DLD1 (cell line): ENCODE measurements around the gene C19orf67.

Experiments
- in situ Hi-C: cut with HindIII; loops from 2 replicates; pipeline ENCODE4 v1.10.0; 2017; ENCODE audit warnings: low sequenced_read_pairs

Gene C19orf67

DNA sequence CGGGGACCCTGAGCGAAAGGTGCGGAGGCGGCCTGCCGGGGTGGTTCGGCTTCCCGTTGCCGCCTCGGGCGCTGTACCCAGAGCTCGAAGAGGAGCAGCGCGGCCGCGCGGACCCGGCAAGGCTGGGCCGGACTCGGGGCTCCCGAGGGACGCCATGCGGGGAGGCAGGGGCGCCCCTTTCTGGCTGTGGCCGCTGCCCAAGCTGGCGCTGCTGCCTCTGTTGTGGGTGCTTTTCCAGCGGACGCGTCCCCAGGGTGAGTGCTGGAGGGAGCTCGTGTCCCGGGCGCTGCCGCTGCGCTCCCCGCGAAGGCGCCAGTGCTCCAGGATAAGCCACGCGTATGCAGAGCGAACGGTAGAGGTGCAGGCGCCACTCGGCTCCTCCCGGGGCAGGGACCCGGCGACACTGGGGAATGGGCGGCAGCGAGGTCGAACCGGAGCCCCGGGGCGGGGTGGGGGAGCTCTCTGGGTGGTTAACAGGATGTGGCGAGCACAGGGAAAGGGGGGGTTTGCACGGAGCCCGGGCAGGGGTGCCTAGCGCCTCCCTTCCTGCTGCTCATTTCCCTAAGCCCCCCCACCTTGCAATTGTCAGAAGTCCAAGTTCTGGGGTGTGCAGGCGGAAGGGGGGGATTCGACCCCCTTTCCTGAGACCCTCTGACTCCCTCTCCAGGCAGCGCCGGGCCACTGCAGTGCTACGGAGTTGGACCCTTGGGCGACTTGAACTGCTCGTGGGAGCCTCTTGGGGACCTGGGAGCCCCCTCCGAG is 53.7 kb downstream of the C19orf67 start, which contains the start of gene IL27RA:
IL27RA (plus strand) TSS at position 44 of the 762 bp plus-strand sequence; CDS start at position 155, 111 bp downstream.
- in situ Hi-C loops, result no loop called here
